Peyer's patch (tissue), 4 donors: ENCODE measurements around the gene NOS1AP. TPM values are rescaled to one million over a fixed set of nuclear protein-coding genes. Genes with fewer than 3 reads are reported as not detected.

ENCODE experiments used
- DNase-seq, 3 donors: peaks; one replicate each; pipeline ENCODE4 v3.0.0-alpha.2; 2017 to 2019
- H3K27ac ChIP-seq, 4 donors: fragments of 200-600 bp; sonication (generic); one replicate each; pipeline ENCODE4 v1.5.1; 2016 to 2019
- H3K27me3 ChIP-seq, 2 donors: fragments of 200-600 bp; sonication (generic); one replicate each; pipeline ENCODE4 v1.5.1; 2019
- H3K36me3 ChIP-seq, 3 donors: fragments of 200-600 bp; sonication (generic); one replicate each; pipeline ENCODE4 v1.5.1; 2016 to 2019
- H3K4me1 ChIP-seq, 4 donors: fragments of 200-600 bp; sonication (generic); one replicate each; pipeline ENCODE4 v1.5.1; 2016 to 2019
- H3K4me3 ChIP-seq, 4 donors: fragments of 200-600 bp; sonication (generic); 1 replicate in 3 of 4; 2 replicates in 1 of 4; pipeline ENCODE4 v1.5.1; 2016 to 2019; ENCODE audit warnings: mild to moderate bottlenecking in 1 of 4
- H3K9me3 ChIP-seq, 4 donors: fragments of 200-600 bp; sonication (generic); one replicate each; pipeline ENCODE4 v1.5.1; 2016 to 2019; ENCODE audit warnings: mild to moderate bottlenecking in 1 of 4
- CTCF ChIP-seq, 6 experiments: fragments of 450-650 bp in 4 of 6; fragments of 200-600 bp in 2 of 6; sonication (generic) in 1 of 6; IDR thresholded peaks; one replicate each; pipeline ENCODE4 v1.5.1; 2017 to 2019; ENCODE audit warnings: antibody characterized with exemption in 6 of 6, mild to moderate bottlenecking in 3 of 6, moderate library complexity in 1 of 6
- POLR2A ChIP-seq, 2 donors: fragments of 450-650 bp; IDR thresholded peaks; one replicate each; pipeline ENCODE4 v1.5.1; 2017; ENCODE audit warnings: antibody characterized with exemption in 2 of 2, mild to moderate bottlenecking in 2 of 2, moderate library complexity in 2 of 2
- total RNA-seq, 4 donors: library from RNA; depleted of rRNA; stranded (reverse); fragments of >200 nt; gene quantifications; one replicate each; pipeline ENCODE4 v1.1.0, GENCODE V29; 2016

NOS1AP gene
- total RNA-seq, 4 donors from 2014 or later: 6.3 to 18.5 (median 11.9) TPM

GRCh38 chr1:162376691-162377090 is 307.2 kb downstream of the NOS1AP start, which contains the start of gene SPATA46:
TSS of gene SPATA46 (minus strand) at chr1:162376854. CDS start at chr1:162376790, 64 bp downstream.
- Histone ChIP-seq H3K27me3 (no peaks in the 10 kb centered on the region), H3K4me1 (peaks cover 0 to 23% (median 4%) of the 10 kb centered on the region in 4 donors), H3K9me3 (no peaks in the 10 kb centered on the region), H3K36me3 (no peaks in the 10 kb centered on the region), H3K27ac (no peak within 1 kb of the TSS), H3K4me3 (no peak within 1 kb of the TSS)
- TF ChIP-seq CTCF (IDR thresholded peaks at IDR 0.05) (no peak), POLR2A (IDR thresholded peaks at IDR 0.05) (no peak)
- peak in 1 of 3 donors; percentile 14 for DNase-seq

GRCh38 chr1:162380061-162380846 is 310.8 kb downstream of the NOS1AP start:
- Histone ChIP-seq H3K9me3 (no peaks in the 10 kb centered on the region), H3K4me3 (no peak overlapping the region), H3K27ac (peak overlapping the region in 2 of 4 donors; percentile 14 to 93), H3K4me1 (peaks cover 0 to 19% (median 0%) of the 10 kb centered on the region in 4 donors), H3K27me3 (no peaks in the 10 kb centered on the region), H3K36me3 (no peaks in the 10 kb centered on the region)
- peak in 1 of 3 donors; percentile 28 for DNase-seq
- TF ChIP-seq POLR2A (IDR thresholded peaks at IDR 0.05) (no peak), CTCF (IDR thresholded peaks at IDR 0.05) (no peak)

GRCh38 chr1:162381383-162381782 is 311.9 kb downstream of the NOS1AP start, which contains the start of gene C1orf226:
TSS of gene C1orf226 (plus strand) at chr1:162381728. CDS start at chr1:162381902, 174 bp downstream.
- no peaks in the 10 kb centered on the region for H3K27me3 ChIP-seq
- no peak for TF ChIP-seq CTCF (IDR thresholded peaks at IDR 0.05)
- peak in 1 of 2 donors; percentile 70 for TF ChIP-seq POLR2A (IDR thresholded peaks at IDR 0.05)
- peak in 1 of 3 donors; percentile 65 for DNase-seq
- no peaks in the 10 kb centered on the region for H3K9me3 ChIP-seq
- H3K4me3 ChIP-seq: peak within 1 kb of the TSS in 2 of 4 donors; percentile 30 to 37
- H3K27ac ChIP-seq: peak within 1 kb of the TSS in 3 of 4 donors; percentile 83 to 97 (median 93)
- no peaks in the 10 kb centered on the region for H3K36me3 ChIP-seq
- H3K4me1 ChIP-seq: peaks cover 0 to 19% (median 0%) of the 10 kb centered on the region in 4 donors

DNA sequence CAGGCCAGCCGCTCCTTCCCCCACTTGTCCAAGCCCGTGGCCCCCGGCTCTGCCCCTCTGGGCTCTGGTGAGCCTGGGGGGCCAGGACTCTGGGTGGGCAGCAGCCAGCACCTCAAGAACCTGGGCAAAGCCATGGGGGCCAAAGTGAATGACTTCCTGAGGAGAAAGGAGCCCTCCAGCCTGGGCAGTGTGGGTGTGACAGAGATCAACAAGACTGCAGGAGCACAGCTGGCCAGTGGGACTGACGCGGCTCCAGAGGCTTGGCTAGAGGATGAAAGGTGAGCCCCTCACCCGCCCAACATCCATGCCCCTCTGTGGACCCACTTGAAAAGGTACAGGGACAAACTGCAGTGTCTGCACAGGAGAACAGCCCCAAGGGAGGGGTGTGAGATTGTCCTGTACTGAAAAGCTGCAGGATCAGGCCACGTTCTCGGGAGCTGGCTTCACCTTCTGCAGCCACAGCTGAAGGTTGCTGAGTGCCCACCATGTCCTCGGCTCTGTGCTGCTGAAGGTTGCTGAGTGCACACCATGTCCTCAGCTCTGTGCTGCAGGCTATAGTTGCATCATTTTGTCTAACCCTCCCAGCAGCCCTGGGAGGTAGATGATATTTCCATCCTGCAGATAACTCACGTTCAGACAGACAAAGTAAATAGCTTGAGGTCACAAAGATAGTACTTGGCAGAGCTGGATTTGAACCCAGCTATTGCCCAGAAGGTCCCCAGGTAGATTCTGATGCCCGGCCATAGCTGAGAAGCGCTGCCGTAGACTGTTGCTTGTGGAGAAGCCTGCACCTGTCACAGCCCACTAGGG is 312.7 kb downstream of the NOS1AP start:
- H3K9me3 ChIP-seq: no peaks in the 10 kb centered on the region
- peak overlapping the region in 2 of 4 donors; percentile 30 to 37 for H3K4me3 ChIP-seq
- TF ChIP-seq CTCF (IDR thresholded peaks at IDR 0.05) (no peak), POLR2A (IDR thresholded peaks at IDR 0.05) (no peak)
- peaks cover 0 to 19% (median 0%) of the 10 kb centered on the region in 4 donors for H3K4me1 ChIP-seq
- peak overlapping the region in 3 of 4 donors; percentile 83 to 97 (median 93) for H3K27ac ChIP-seq
- H3K36me3 ChIP-seq: no peaks in the 10 kb centered on the region
- H3K27me3 ChIP-seq: no peaks in the 10 kb centered on the region
- DNase-seq: peak in 1 of 3 donors; percentile 50

GRCh38 chr1:162383091-162383490 is 313.6 kb downstream of the NOS1AP start:
- no peaks in the 10 kb centered on the region for H3K9me3 ChIP-seq
- DNase-seq: peak in 1 of 3 donors; percentile 18
- peaks cover 0 to 19% (median 0%) of the 10 kb centered on the region in 4 donors for H3K4me1 ChIP-seq
- no peaks in the 10 kb centered on the region for H3K36me3 ChIP-seq
- peak overlapping the region in 1 of 4 donors; percentile 30 for H3K4me3 ChIP-seq
- H3K27ac ChIP-seq: peak overlapping the region in 1 of 4 donors; percentile 97
- TF ChIP-seq CTCF (IDR thresholded peaks at IDR 0.05): no peak
- no peak for TF ChIP-seq POLR2A (IDR thresholded peaks at IDR 0.05)
- no peaks in the 10 kb centered on the region for H3K27me3 ChIP-seq
